T-helper 2 cell treated with Interferon-gamma antibody and Interleukin-4, amounts not matched to agents 5 μg/mL and 100 μg/mL, for 36 hours (primary cell): ENCODE results near the gene TNFSF11.
"Not testable (repeated sequence)": the region's sequence is repeated elsewhere in the genome, so short reads cannot be mapped to it uniquely, and the experiment has no call there.

Source experiments
- DNase-seq: peaks from one replicate; pipeline ENCODE4 v3.0.0; 2021; ENCODE audit warnings: low spot score
- H3K27ac Mint-ChIP-seq: one replicate; pipeline ENCODE4 v1.8.0; 2021; ENCODE audit warnings: mild to moderate bottlenecking, mixed read lengths
- H3K27me3 Mint-ChIP-seq: one replicate; pipeline ENCODE4 v1.8.0; 2021; ENCODE audit warnings: low read depth, mixed read lengths
- H3K36me3 Mint-ChIP-seq: one replicate; pipeline ENCODE4 v1.8.0; 2021; ENCODE audit warnings: low read depth, mixed read lengths
- H3K4me1 Mint-ChIP-seq: one replicate; pipeline ENCODE4 v1.8.0; 2021; ENCODE audit warnings: low read depth, mixed read lengths
- H3K4me3 Mint-ChIP-seq: one replicate; pipeline ENCODE4 v1.8.0; 2022; ENCODE audit warnings: mild to moderate bottlenecking, moderate library complexity, mixed read lengths
- H3K9me3 Mint-ChIP-seq: one replicate; pipeline ENCODE4 v1.8.0; 2021; ENCODE audit warnings: mixed read lengths

Gene TNFSF11

DNA sequence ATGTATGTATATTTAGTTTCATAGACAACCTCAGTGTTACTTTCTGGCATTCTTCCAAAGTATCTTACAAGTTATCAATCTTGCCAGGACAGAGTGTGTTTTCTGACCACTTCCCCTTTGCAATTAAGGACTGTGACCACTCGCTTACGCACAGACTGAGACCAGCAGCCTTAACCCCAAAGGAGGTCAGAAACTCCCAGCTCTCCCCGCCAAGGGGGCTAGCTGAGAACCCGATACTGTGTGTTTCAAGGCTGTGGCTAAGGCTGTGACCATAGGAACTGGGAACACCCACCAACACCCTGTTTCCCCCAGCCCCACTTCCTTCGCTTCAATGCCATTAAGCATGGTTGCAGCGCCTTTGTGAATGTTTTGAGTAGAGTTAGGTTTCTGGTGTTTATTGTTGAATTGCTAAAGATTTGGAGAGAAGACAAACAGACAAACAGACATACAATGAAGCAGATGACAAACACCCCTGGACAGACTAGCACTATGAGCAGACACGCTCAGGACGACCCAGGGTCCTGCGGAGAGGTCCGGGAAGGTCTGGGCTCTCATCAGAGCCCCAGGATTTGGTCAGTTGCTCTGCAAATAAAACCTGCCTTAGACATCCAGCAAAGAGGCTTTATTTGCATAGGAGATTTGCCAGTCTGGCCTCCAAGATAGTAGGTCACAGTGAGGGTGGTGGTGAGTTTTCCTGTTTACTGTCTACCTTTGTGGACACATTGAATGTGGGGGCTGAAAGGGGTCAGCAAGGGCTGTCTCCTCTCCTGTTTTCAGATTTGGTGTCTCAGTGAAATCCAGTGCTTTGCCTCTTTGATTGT lies 25.0 kb upstream of the TNFSF11 start:
- Mint-ChIP-seq H3K4me3 (no peak overlapping the region), H3K4me1 (peaks cover 17% of the 10 kb centered on the region), H3K27ac (no peak overlapping the region), H3K27me3 (no peaks in the 10 kb centered on the region), H3K9me3 (peaks cover 4% of the 10 kb centered on the region), H3K36me3 (no peaks in the 10 kb centered on the region)
- DNase-seq, result no peak

DNA sequence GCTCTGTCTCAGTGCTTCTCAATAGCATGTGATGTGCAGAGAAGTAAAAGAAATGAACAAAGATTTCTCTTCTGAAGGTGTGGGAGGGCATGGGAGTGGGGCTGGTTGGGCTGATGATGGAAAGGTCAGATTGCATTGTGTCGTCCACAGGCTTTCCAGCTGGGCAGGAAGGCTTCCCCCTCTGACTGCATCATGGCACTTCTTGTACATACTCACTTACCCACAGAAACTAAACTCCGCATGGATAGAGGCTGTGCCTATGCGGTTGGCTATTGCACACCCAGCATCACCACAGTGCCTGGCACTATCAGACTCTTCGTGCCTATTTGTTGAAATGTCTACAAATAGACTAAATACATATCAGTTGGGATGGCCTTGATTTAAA lies 24.4 kb upstream of the TNFSF11 start:
- H3K9me3 Mint-ChIP-seq, result peaks cover 4% of the 10 kb centered on the region
- H3K4me3 Mint-ChIP-seq, result no peak overlapping the region
- peaks cover 17% of the 10 kb centered on the region for H3K4me1 Mint-ChIP-seq
- H3K36me3 Mint-ChIP-seq, result no peaks in the 10 kb centered on the region
- H3K27me3 Mint-ChIP-seq, result no peaks in the 10 kb centered on the region
- H3K27ac Mint-ChIP-seq, result no peak overlapping the region
- DNase-seq, result no peak

GRCh38 chr13:42551611-42552010 lies 22.3 kb upstream of the TNFSF11 start:
- H3K27ac Mint-ChIP-seq, result no peak overlapping the region
- no peaks in the 10 kb centered on the region for H3K27me3 Mint-ChIP-seq
- H3K9me3 Mint-ChIP-seq, result peaks cover 4% of the 10 kb centered on the region
- no peaks in the 10 kb centered on the region for H3K36me3 Mint-ChIP-seq
- no peak overlapping the region for H3K4me3 Mint-ChIP-seq
- DNase-seq, result no peak
- peaks cover 17% of the 10 kb centered on the region for H3K4me1 Mint-ChIP-seq

DNA sequence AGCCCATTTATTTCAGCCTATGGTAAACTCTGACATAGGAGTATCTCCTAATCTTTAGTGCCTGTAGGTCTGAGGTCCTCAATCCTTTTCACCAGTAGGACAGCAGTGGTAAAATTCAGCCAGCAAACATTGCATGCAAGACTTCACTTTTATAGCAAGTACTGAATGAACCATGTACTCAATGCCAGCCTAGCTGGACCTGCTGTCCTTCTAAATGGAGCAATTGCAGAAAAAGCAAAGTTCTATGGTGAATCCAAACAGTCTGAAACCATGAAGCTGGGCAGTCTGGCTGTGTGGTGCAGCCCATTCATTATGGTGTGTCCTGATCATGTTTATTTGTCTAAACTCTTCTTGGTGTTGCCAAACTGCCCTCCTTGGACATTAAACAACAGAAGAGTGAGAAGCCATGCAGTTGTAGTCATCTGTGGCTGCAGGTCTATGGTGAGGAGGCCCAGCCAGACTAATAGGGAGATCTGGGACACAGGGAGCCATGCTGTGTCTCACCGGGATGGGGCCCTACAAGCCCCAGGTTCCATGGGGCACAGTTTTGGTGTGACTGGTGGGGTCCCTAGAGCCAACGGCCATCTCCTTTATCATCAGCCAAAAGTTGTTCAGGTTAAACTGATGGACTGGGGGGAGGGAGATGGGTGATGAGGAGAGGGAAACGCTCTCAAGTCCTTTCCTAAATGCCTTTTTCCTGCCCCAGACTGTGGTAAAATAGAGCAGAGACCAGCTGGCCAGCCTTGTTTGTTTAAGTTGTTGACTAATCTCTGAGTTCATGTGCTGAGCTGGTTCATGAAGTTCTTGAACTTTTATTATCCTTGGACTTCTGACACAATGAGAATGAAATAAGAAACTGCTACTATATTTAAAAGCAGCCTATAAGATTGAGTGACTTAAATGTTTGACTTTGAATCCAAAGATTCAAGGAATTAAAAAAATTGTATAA lies 20.6 kb upstream of the TNFSF11 start:
- no peak for DNase-seq
- Mint-ChIP-seq H3K9me3 (peaks cover 4% of the 10 kb centered on the region), H3K4me1 (peaks cover 8% of the 10 kb centered on the region), H3K27ac (no peak overlapping the region), H3K4me3 (no peak overlapping the region), H3K36me3 (no peaks in the 10 kb centered on the region), H3K27me3 (no peaks in the 10 kb centered on the region)

- no peak for DNase-seq
- no peak overlapping the region for H3K4me3 Mint-ChIP-seq
- peaks cover 7% of the 10 kb centered on the region for H3K36me3 Mint-ChIP-seq
- no peak overlapping the region for H3K27ac Mint-ChIP-seq
- H3K27me3 Mint-ChIP-seq, result no peaks in the 10 kb centered on the region
- H3K4me1 Mint-ChIP-seq, result peaks cover 6% of the 10 kb centered on the region
- H3K9me3 Mint-ChIP-seq, result peaks cover 11% of the 10 kb centered on the region
Observed at GRCh38 chr13:42559057-42559456, 14.9 kb upstream of the TNFSF11 start.

DNA sequence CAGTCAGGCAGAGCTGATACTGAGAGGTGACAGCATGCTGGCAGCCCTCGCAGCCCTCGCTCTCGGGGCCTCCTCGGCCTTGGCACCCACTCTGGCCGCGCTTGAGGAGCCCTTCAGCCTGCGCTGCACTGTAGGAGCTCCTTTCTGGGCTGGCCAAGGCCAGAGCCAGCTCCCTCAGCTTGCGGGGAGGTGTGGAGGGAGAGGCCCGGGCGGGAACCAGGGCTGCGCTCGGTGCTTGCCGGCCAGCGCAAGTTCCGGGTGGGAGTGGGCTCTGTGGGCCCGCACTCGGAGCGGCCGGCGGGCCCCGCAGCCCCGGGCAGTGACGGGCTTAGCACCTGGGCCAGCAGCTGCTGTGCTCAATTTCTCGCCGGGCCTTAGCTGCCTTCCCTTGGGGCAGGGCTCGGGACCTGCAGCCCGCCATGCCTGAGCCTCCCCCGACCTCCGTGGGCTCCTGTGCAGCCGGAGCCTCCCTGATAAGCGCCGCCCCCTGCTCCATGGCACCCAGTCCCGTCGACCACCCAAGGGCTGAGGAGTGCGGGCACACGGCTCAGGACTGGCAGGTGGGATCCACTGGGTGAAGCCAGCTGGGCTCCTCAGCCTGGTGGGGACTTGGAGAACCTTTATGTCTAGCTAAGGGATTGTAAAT lies 14.3 kb upstream of the TNFSF11 start:
- H3K36me3 Mint-ChIP-seq, H3K4me3 Mint-ChIP-seq, DNase-seq, H3K4me1 Mint-ChIP-seq, H3K27me3 Mint-ChIP-seq, H3K27ac Mint-ChIP-seq: not testable (repeated sequence)
- peaks cover 14% of the 10 kb centered on the region for H3K9me3 Mint-ChIP-seq

DNA sequence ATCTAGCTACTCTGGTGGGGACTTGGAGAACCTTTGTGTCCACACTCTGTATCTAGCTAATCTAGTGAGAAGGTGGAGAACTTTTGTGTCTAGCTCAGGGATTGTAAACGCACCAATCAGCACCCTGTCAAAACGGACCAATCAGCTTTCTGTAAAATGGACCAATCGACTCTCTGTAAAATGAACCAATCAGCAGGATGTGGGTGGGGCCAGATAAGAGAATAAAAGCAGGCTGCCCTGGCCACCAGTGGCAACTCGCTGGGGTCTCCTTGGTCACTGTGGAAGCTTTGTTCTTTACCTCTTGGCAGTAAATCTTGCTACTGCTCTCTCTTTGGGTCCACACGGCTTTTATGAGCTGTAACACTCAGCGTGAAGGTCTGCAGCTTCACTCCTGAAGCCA lies 13.6 kb upstream of the TNFSF11 start:
- not testable (repeated sequence) for DNase-seq, H3K4me1 Mint-ChIP-seq, H3K36me3 Mint-ChIP-seq, H3K27me3 Mint-ChIP-seq, H3K4me3 Mint-ChIP-seq, H3K27ac Mint-ChIP-seq
- H3K9me3 Mint-ChIP-seq, result peaks cover 16% of the 10 kb centered on the region

DNA sequence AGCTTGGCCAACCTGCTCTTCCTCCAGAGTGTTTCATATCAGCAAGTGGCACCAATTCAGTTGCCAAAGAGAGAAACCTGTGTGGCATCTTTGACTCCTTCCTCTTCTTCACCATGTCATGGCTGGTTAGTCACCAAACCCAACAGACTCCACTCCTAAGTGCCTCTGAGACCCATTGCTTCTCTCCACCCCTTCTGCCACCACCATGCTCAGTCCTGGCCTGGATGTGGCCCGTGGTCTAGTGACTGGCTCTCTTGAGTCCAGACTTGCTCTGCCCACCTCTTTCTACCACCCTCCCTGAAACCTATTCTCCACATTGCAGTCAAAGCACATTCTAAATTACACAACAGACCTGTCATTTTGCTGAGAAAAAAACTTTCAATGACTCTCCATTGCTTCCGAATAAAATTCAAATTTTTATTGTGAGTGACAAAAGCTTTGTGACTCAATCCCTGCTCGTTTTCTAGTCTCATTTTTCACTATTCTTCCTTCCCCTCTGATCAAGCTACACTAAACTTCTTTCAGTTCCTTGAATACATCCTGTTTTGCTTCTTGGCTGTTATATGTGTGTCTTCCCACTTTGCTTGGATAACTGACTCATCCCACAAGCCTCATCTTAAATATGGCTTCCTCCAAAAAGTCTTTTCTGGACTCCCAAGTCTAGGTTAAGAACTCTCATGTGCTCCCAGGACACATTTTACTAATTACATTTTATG lies 12.0 kb upstream of the TNFSF11 start:
- Mint-ChIP-seq H3K4me1 (peaks cover 6% of the 10 kb centered on the region), H3K4me3 (no peak overlapping the region), H3K27ac (no peak overlapping the region), H3K36me3 (peaks cover 7% of the 10 kb centered on the region), H3K9me3 (peaks cover 16% of the 10 kb centered on the region), H3K27me3 (no peaks in the 10 kb centered on the region)
- DNase-seq, result peak; percentile 34

- no peak for DNase-seq
- peaks cover 4% of the 10 kb centered on the region for H3K4me1 Mint-ChIP-seq
- peaks cover 6% of the 10 kb centered on the region for H3K36me3 Mint-ChIP-seq
- no peak overlapping the region for H3K4me3 Mint-ChIP-seq
- no peak overlapping the region for H3K27ac Mint-ChIP-seq
- peaks cover 4% of the 10 kb centered on the region for H3K27me3 Mint-ChIP-seq
- H3K9me3 Mint-ChIP-seq, result peaks cover 21% of the 10 kb centered on the region
Observed at GRCh38 chr13:42567906-42568305, 6.0 kb upstream of the TNFSF11 start.

DNA sequence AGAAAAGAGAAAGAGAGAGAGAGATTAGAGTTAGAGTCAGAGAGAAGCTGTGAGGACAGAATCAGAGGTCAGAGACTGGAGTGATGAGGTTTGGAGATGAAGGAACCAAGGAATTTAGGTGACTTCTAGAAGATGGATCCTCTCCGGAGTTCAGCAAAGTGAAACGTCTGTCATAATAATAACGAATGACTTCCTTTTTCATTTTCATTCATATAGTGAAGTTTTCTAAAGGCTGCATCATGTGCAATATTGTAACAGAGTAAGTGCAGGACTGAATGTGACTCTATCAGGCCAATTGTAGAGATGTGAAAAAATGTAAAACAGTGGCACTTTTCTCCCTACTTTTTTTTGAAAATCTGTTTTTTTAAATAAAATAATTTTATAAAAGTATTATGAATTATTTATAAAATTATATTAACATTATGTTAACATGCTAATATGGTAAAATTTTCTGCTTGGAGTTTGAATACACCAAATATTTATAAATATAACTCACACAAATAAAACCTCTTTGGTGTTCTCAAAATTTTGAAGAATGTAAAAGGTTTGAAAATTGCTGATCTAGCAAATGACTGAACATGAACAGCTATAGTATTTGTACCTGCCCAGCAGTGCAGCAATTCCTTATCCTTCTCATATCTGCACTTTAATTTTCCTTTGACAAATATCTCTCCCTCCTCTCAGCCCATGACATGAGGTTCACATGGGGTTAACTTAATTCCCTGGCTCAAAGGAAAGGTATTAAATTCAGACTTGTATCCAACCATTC lies 4.2 kb upstream of the TNFSF11 start:
- Mint-ChIP-seq H3K27me3 (peaks cover 10% of the 10 kb centered on the region), H3K4me3 (no peak overlapping the region), H3K9me3 (peaks cover 18% of the 10 kb centered on the region), H3K27ac (no peak overlapping the region), H3K36me3 (peaks cover 3% of the 10 kb centered on the region), H3K4me1 (peaks cover 10% of the 10 kb centered on the region)
- DNase-seq, result no peak

DNA sequence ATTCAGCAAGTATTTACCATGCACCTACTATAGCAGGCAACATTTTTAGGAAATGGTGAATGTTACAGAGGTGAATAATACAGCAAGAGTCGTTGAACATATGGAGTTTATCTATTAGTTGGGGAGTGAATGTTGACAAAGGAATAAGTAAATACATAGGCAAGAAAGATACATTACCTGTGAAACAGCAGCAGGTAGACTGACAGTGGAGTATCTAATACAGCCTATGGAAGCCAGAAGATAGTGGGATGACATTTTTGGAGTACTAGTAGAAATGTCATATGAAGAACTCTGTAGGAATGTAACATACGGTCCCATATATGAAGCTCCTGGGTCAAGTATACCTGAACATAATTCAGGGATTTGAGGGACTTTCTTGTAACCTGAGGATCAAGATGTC lies 2.1 kb upstream of the TNFSF11 start:
- Mint-ChIP-seq H3K9me3 (peaks cover 17% of the 10 kb centered on the region), H3K4me1 (peaks cover 30% of the 10 kb centered on the region), H3K27me3 (peaks cover 16% of the 10 kb centered on the region), H3K36me3 (peaks cover 3% of the 10 kb centered on the region), H3K27ac (no peak overlapping the region), H3K4me3 (no peak overlapping the region)
- DNase-seq, result no peak

- Mint-ChIP-seq H3K4me3 (peak overlapping the region; percentile 85), H3K4me1 (peaks cover 40% of the 10 kb centered on the region), H3K9me3 (peaks cover 17% of the 10 kb centered on the region), H3K36me3 (peaks cover 3% of the 10 kb centered on the region), H3K27me3 (peaks cover 16% of the 10 kb centered on the region), H3K27ac (peak overlapping the region; percentile 73)
- peak; percentile 72 for DNase-seq
Observed at GRCh38 chr13:42574435-42575311, 721 bp downstream of the TNFSF11 start.
